ENCODE results near the gene MTIF3. TPM values are rescaled to one million over a fixed set of nuclear protein-coding genes. Genes with fewer than 3 reads are reported as not detected.

Gene MTIF3
- total RNA-seq, 2 experiments from 2014 or later: 37.9 to 42.9 TPM

DNA sequence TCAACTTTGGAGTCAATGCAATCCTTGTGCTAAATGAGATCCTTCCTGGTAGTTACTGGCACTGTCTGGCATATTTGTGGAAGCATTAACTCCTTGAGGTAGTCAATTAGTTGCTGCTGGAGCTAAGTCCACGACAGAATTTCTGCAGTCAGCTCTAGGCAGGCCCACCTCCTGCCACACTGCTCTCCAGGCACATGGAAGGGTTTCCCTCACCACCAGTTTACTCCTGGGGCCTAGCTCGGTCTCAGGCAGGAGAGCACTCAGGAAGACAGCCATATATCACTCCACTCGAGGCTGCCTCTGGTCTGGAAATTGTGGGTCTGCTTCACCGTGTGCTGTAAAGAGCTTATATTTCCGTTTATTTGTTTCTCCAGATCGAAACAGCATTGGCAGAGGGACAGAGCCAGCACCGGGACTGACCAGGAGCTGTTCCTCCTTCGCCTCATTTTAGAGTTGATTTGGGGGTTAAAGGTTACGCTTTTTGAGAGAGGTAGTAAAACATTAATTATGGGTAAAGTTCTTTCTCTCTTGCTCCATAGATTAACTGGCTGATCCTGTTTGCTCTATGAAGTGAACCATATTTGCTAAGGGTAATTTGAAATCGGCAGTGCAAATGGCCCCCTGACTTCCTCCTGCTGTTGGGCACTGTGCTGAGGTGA, 46.5 kb downstream of the MTIF3 start:
- BruUV-seq (replicated peaks): no TSS peak
- Histone ChIP-seq H3K36me3 (ENCODE audit: insufficient read depth, low read length) (no peaks in the 10 kb centered on the region), H3K4me1 (ENCODE audit: insufficient read depth, low read length, poor library complexity, severe bottlenecking) (no peaks in the 10 kb centered on the region), H3K27ac (ENCODE audit: low read depth, low read length, poor library complexity, severe bottlenecking) (no peak overlapping the region), H3K4me2 (ENCODE audit: low read length) (no peak overlapping the region), H3K9me2 (ENCODE audit: insufficient read depth, low read length) (no peaks in the 10 kb centered on the region), H3K4me3 (ENCODE audit: low read depth, low read length, poor library complexity, severe bottlenecking) (no peak overlapping the region), H2AFZ (ENCODE audit: low read length) (no peak overlapping the region), H3K9me3 (ENCODE audit: low read length) (no peaks in the 10 kb centered on the region), H4K20me1 (ENCODE audit: insufficient read depth, low read length) (no peaks in the 10 kb centered on the region), H3K79me2 (ENCODE audit: insufficient read depth, low read depth, low read length) (no peaks in the 10 kb centered on the region)
- ChIA-PET CTCF (ENCODE audit: unreplicated experiment) (interaction anchor here (1.0 to 1.3 kb wide), 2 partner anchors 30 to 423 kb away, joined by 3 to 4 read pairs; no protein-coding TSS in a partner anchor), POLR2A (no interaction called here)
- TF ChIP-seq, protein P1, sequence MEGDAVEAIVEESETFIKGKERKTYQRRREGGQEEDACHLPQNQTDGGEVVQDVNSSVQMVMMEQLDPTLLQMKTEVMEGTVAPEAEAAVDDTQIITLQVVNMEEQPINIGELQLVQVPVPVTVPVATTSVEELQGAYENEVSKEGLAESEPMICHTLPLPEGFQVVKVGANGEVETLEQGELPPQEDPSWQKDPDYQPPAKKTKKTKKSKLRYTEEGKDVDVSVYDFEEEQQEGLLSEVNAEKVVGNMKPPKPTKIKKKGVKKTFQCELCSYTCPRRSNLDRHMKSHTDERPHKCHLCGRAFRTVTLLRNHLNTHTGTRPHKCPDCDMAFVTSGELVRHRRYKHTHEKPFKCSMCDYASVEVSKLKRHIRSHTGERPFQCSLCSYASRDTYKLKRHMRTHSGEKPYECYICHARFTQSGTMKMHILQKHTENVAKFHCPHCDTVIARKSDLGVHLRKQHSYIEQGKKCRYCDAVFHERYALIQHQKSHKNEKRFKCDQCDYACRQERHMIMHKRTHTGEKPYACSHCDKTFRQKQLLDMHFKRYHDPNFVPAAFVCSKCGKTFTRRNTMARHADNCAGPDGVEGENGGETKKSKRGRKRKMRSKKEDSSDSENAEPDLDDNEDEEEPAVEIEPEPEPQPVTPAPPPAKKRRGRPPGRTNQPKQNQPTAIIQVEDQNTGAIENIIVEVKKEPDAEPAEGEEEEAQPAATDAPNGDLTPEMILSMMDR (conservative IDR thresholded peaks at IDR 0.05; ENCODE audit: low read length): no peak
- no peak for TF ChIP-seq EZH2phosphoT487 (IDR thresholded peaks at IDR 0.05; ENCODE audit: borderline replicate concordance, low read depth, low read length)
- intact Hi-C loops (cut with micrococcal nuclease; ENCODE audit: unreplicated experiment): no loop called here
- no peak for DNase-seq (ENCODE audit: low spot score)

DNA sequence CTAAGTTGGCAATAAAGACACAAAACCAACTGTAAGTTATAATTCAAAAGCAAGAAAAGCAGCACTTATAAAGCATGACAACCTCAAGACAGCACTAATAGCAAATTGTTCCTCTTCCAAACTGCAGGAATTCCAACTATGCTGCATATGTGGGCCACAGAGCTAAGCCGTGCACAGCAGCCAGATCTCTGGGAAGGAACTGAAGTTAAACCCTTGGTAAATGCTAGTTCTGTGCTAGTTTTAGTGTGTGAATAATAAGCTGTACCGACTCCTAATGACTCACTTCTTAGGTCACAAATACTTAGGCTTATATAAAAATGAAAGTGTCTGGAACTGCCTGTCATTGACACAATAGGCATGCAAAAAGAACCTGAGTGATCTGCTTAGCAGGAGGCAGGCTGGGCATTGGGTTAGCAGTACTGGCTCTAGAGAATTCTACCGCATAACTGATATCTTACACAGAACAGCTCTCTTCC, 47.1 kb downstream of the MTIF3 start:
- CTCF ChIA-PET (ENCODE audit: unreplicated experiment): interaction anchor here (1.0 to 1.3 kb wide), 2 partner anchors 30 to 423 kb away, joined by 3 to 4 read pairs; no protein-coding TSS in a partner anchor
- intact Hi-C loops (cut with micrococcal nuclease; ENCODE audit: unreplicated experiment): no loop called here

More for the DNA sequence above, 47.1 kb downstream of the MTIF3 start:
- H3K9me2 ChIP-seq (ENCODE audit: insufficient read depth, low read length): no peaks in the 10 kb centered on the region
- H3K79me2 ChIP-seq (ENCODE audit: insufficient read depth, low read depth, low read length): no peaks in the 10 kb centered on the region
- POLR2A ChIA-PET: no interaction called here
- no peak overlapping the region for H3K4me2 ChIP-seq (ENCODE audit: low read length)
- H3K4me3 ChIP-seq (ENCODE audit: low read depth, low read length, poor library complexity, severe bottlenecking): no peak overlapping the region
- H3K36me3 ChIP-seq (ENCODE audit: insufficient read depth, low read length): no peaks in the 10 kb centered on the region
- DNase-seq (ENCODE audit: low spot score): no peak
- H3K4me1 ChIP-seq (ENCODE audit: insufficient read depth, low read length, poor library complexity, severe bottlenecking): no peaks in the 10 kb centered on the region
- no TSS peak for BruUV-seq (replicated peaks)
- H3K9me3 ChIP-seq (ENCODE audit: low read length): no peaks in the 10 kb centered on the region
- TF ChIP-seq, protein P1 (conservative IDR thresholded peaks at IDR 0.05; ENCODE audit: low read length): no peak
- no peak for TF ChIP-seq EZH2phosphoT487 (IDR thresholded peaks at IDR 0.05; ENCODE audit: borderline replicate concordance, low read depth, low read length)
- H2AFZ ChIP-seq (ENCODE audit: low read length): no peak overlapping the region
- H3K27ac ChIP-seq (ENCODE audit: low read depth, low read length, poor library complexity, severe bottlenecking): no peak overlapping the region
- H4K20me1 ChIP-seq (ENCODE audit: insufficient read depth, low read length): no peaks in the 10 kb centered on the region
